DND-41 (cell line): Measurements from ENCODE around the gene OR8S1.
"Not testable (repeated sequence)": the region's sequence is repeated elsewhere in the genome, so short reads cannot be mapped to it uniquely, and the experiment has no call there.

Experiments
- ATAC-seq: fragments of 200-7000 bp; cut with Tn5 transposase; 3 replicates; pipeline ENCODE4 v1.9.1; 2021; ENCODE audit warnings: low read depth; ENCODE audit not compliant: insufficient read depth
- DNase-seq: peaks from one replicate; pipeline ENCODE4 v3.0.0-alpha.2; 2020
- H2AFZ ChIP-seq: 2 replicates; pipeline ENCODE4 v1.6.0; 2012; ENCODE audit warnings: low read depth, low read length
- H3K27ac ChIP-seq: 2 replicates; pipeline ENCODE4 v1.5.1; 2012; ENCODE audit warnings: low read length, inconsistent platforms
- H3K27me3 ChIP-seq: fragments of 200-600 bp; sonication (generic); 2 replicates; pipeline ENCODE4 v1.6.0; 2012; ENCODE audit warnings: low read length, mild to moderate bottlenecking, inconsistent platforms; ENCODE audit not compliant: insufficient read depth, poor library complexity
- H3K36me3 ChIP-seq: 2 replicates; pipeline ENCODE4 v1.5.1; 2012; ENCODE audit warnings: low read length, inconsistent platforms; ENCODE audit not compliant: insufficient read depth
- H3K4me1 ChIP-seq: 2 replicates; pipeline ENCODE4 v1.5.1; 2012; ENCODE audit warnings: mild to moderate bottlenecking, low read length; ENCODE audit not compliant: insufficient read depth
- H3K4me2 ChIP-seq: 2 replicates; pipeline ENCODE4 v1.6.0; 2012; ENCODE audit warnings: mild to moderate bottlenecking, moderate library complexity, low read length, inconsistent platforms; ENCODE audit not compliant: insufficient read depth
- H3K4me3 ChIP-seq, 2 experiments: fragments of 200-600 bp in 1 of 2; shearing (Covaris generic) in 1 of 2; 2 replicates each; pipeline ENCODE4 v1.5.1; 2012 to 2016; ENCODE audit warnings: inconsistent platforms in 2 of 2, low read length in 2 of 2, mild to moderate bottlenecking in 2 of 2, low read depth in 1 of 2, moderate library complexity in 1 of 2
- H3K79me2 ChIP-seq: 2 replicates; pipeline ENCODE4 v1.6.0; 2012; ENCODE audit warnings: low read length, inconsistent platforms; ENCODE audit not compliant: insufficient read depth
- H3K9ac ChIP-seq: 2 replicates; pipeline ENCODE4 v1.6.0; 2012; ENCODE audit warnings: low read depth, mild to moderate bottlenecking, inconsistent platforms, low read length, moderate library complexity
- H3K9me3 ChIP-seq: 2 replicates; pipeline ENCODE4 v1.5.1; 2012; ENCODE audit warnings: low read length, moderate library complexity, mild to moderate bottlenecking, inconsistent platforms; ENCODE audit not compliant: insufficient read depth, severe bottlenecking
- H4K20me1 ChIP-seq: 2 replicates; pipeline ENCODE4 v1.6.0; 2012; ENCODE audit warnings: low read length; ENCODE audit not compliant: insufficient read depth
- EZH2 ChIP-seq: IDR thresholded peaks from 3 replicates; pipeline ENCODE4 v1.6.1; 2012; ENCODE audit warnings: borderline replicate concordance, low read depth, mild to moderate bottlenecking, moderate library complexity, low read length, inconsistent platforms; ENCODE audit not compliant: severe bottlenecking
- TF ChIP-seq, protein P1 (sequence below): IDR thresholded peaks from 2 replicates; pipeline ENCODE4 v1.5.1; 2012; ENCODE audit warnings: borderline replicate concordance, low read length, moderate library complexity, mild to moderate bottlenecking; ENCODE audit not compliant: poor library complexity, severe bottlenecking; ENCODE audit errors: extremely low read depth

OR8S1 gene

DNA sequence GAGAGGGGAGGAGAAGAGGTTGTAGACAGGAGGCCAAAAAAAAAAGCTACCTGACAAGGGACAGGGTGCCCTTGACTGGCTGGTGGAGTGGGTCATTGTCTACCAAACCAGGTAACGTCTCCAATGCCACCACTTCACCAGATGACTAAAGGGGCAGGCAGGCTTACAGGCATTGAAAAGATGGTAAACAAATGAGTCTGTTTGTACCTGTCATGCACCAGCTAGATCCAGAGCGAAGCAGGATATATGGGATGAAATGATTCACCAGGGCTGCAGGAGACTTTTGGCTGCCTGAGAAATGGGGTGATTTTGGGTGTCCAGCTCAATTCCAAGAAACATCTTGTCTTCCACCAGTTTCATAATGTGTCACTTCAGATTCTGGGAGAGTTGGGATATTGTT lies 39.2 kb upstream of the OR8S1 start:
- Histone ChIP-seq H2AFZ (no peak overlapping the region), H3K36me3 (no peaks in the 10 kb centered on the region), H3K4me2 (no peak overlapping the region), H3K9me3 (no peaks in the 10 kb centered on the region), H3K4me3 (no peak overlapping the region), H4K20me1 (no peaks in the 10 kb centered on the region), H3K27me3 (no peaks in the 10 kb centered on the region), H3K4me1 (no peaks in the 10 kb centered on the region), H3K27ac (no peak overlapping the region), H3K79me2 (no peaks in the 10 kb centered on the region), H3K9ac (no peak overlapping the region)
- TF ChIP-seq, protein P1, sequence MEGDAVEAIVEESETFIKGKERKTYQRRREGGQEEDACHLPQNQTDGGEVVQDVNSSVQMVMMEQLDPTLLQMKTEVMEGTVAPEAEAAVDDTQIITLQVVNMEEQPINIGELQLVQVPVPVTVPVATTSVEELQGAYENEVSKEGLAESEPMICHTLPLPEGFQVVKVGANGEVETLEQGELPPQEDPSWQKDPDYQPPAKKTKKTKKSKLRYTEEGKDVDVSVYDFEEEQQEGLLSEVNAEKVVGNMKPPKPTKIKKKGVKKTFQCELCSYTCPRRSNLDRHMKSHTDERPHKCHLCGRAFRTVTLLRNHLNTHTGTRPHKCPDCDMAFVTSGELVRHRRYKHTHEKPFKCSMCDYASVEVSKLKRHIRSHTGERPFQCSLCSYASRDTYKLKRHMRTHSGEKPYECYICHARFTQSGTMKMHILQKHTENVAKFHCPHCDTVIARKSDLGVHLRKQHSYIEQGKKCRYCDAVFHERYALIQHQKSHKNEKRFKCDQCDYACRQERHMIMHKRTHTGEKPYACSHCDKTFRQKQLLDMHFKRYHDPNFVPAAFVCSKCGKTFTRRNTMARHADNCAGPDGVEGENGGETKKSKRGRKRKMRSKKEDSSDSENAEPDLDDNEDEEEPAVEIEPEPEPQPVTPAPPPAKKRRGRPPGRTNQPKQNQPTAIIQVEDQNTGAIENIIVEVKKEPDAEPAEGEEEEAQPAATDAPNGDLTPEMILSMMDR: no peak
- no peak for TF ChIP-seq EZH2
- DNase-seq (no peak), ATAC-seq (no peak)

DNA sequence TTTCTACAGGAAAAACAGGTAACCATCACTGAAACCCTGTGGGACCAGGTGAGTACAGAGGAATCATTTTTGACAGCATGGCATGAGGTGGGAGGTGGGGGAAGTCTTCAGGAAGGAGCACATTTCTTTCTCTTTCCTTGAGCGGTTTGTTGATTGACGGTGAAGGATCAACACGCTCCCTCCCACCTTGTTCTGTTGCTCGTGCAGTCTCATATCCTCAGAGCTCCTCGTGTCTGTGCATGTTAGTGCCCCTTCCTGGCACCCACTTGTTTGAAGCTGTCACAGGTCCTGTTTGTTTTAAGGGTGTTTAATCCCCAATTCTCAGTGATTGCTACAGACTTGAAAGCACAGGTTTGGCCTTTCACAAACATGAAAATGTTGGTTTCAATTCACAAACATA lies 38.8 kb upstream of the OR8S1 start:
- no peaks in the 10 kb centered on the region for H3K79me2 ChIP-seq
- no peak overlapping the region for H3K4me2 ChIP-seq
- H2AFZ ChIP-seq: no peak overlapping the region
- no peaks in the 10 kb centered on the region for H4K20me1 ChIP-seq
- no peaks in the 10 kb centered on the region for H3K27me3 ChIP-seq
- H3K4me1 ChIP-seq: no peaks in the 10 kb centered on the region
- H3K4me3 ChIP-seq: no peak overlapping the region
- no peaks in the 10 kb centered on the region for H3K9me3 ChIP-seq
- no peak overlapping the region for H3K27ac ChIP-seq
- no peaks in the 10 kb centered on the region for H3K36me3 ChIP-seq
- H3K9ac ChIP-seq: no peak overlapping the region
- ATAC-seq: no peak
- DNase-seq: no peak
- no peak for TF ChIP-seq EZH2
- TF ChIP-seq, protein P1: no peak

DNA sequence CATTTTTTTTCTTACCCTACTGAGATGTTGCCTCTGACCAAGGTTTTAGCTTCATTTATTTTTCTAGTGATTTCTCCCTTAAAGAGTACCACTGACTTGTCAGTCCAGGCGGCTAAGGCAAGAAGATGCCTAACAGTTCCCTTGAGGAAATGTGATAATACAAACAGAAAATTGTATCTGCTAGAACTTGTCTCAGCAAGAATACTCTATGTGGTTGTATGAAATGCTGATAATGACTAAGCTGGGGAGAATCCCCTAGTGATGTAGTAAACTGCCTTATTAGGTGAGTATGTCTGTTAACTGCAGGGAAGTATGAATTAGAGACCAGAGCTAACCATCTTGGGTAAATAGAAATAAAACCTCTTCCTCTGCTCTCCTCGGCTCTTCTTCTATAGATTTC lies 36.4 kb upstream of the OR8S1 start:
- no peak for DNase-seq
- Histone ChIP-seq H3K4me2 (no peak overlapping the region), H3K9me3 (no peaks in the 10 kb centered on the region), H3K4me1 (no peaks in the 10 kb centered on the region), H2AFZ (no peak overlapping the region), H3K27me3 (no peaks in the 10 kb centered on the region), H3K79me2 (no peaks in the 10 kb centered on the region), H3K36me3 (no peaks in the 10 kb centered on the region), H3K9ac (no peak overlapping the region), H4K20me1 (no peaks in the 10 kb centered on the region), H3K27ac (no peak overlapping the region), H3K4me3 (no peak overlapping the region)
- no peak for ATAC-seq
- TF ChIP-seq EZH2: no peak
- TF ChIP-seq, protein P1: no peak

GRCh38 chr12:48489456-48489855 lies 36.0 kb upstream of the OR8S1 start:
- not testable (repeated sequence) for ATAC-seq, H3K79me2 ChIP-seq, H3K27ac ChIP-seq, H3K4me1 ChIP-seq, DNase-seq, H4K20me1 ChIP-seq, H3K4me3 ChIP-seq, H3K9me3 ChIP-seq, H2AFZ ChIP-seq, H3K36me3 ChIP-seq, H3K27me3 ChIP-seq, H3K9ac ChIP-seq, H3K4me2 ChIP-seq

GRCh38 chr12:48500281-48500680 lies 25.2 kb upstream of the OR8S1 start:
- not testable (repeated sequence) for H3K27ac ChIP-seq, DNase-seq, H3K36me3 ChIP-seq, H3K4me1 ChIP-seq, H4K20me1 ChIP-seq, H3K27me3 ChIP-seq, H3K79me2 ChIP-seq, H3K9me3 ChIP-seq, ATAC-seq, H2AFZ ChIP-seq, H3K9ac ChIP-seq, H3K4me3 ChIP-seq, H3K4me2 ChIP-seq

- H3K4me2 ChIP-seq, H3K27ac ChIP-seq, H3K4me1 ChIP-seq, ATAC-seq, H3K9me3 ChIP-seq, H3K79me2 ChIP-seq, H3K4me3 ChIP-seq, H4K20me1 ChIP-seq, H2AFZ ChIP-seq, H3K9ac ChIP-seq, H3K36me3 ChIP-seq, DNase-seq, H3K27me3 ChIP-seq: not testable (repeated sequence)
Measured at GRCh38 chr12:48506836-48507235, 18.6 kb upstream of the OR8S1 start.
